ENCODE results near the gene COX5A.
A peak's percentile ranks its signal among the peaks of the same experiment; 100 is the strongest.
"Not testable (repeated sequence)": the region's sequence is repeated elsewhere in the genome, so short reads cannot be mapped to it uniquely, and the experiment has no call there.

The COX5A gene

DNA sequence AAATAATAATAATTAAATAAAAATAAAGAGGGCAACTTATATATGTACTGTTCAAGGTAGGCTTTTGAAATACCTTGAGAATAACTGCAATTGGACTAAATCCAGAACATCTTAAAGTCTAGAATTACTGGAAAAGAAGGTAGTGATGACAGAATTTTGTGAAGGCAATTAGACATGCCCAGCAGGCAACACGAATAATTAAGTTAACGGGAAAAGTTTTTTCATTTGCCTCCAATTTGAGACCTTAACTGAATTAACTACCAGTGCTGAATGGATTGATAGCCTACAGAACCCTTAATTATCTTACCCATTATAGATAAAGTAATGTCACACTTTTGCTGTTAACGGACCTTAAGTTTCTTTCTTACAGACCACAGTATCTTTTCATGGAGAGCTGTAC is 13.3 kb downstream of the COX5A start:
- Mint-ChIP-seq H3K9me3 (ENCODE audit: low read depth) (no peaks in the 10 kb centered on the region), H3K4me1 (ENCODE audit: low read depth) (no peaks in the 10 kb centered on the region), H3K36me3 (peaks cover 4% of the 10 kb centered on the region), H3K27me3 (no peaks in the 10 kb centered on the region), H3K4me3 (no peak overlapping the region), H3K27ac (no peak overlapping the region)

DNA sequence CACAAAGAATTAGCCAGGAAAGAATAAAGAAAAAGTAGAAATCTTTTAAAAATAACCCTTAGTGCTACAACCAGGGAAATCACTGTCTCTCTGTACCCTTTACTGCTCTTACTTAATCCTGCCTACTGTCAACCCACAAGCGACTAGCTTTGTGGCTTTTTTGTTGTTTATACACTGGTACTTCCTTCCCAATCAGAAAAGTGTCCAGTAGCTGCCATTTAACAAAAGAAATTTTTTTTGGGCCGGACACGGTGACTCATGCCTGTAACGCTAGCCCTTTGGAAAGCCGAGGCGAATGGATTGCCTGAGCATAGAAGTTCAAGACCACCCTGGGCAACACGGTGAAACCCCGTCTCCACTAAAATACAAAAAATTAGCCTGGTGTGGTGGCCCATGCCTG is 17.4 kb downstream of the COX5A start:
- peaks cover 4% of the 10 kb centered on the region for H3K36me3 Mint-ChIP-seq
- no peak overlapping the region for H3K4me3 Mint-ChIP-seq
- H3K4me1 Mint-ChIP-seq (ENCODE audit: low read depth), result no peaks in the 10 kb centered on the region

DNA sequence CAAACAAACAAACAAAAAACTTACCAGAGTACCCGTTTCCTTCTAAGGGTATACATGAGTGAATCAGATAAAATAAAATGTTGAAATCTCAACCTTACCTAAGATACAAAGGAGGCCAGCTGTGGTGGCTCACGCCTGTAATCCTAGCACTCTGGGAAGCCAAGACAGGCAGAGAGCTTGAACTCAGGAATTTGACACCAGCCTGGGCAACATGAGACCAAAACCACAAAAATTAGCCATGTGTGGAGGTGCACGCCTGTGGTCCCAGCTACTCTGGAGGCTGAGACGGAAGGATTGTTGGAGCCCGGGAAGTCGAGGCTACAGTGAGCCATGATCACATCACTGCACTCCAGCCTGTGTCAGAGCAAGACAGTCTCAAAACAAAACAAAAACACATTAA is 20.2 kb downstream of the COX5A start:
- no peak overlapping the region for H3K4me3 Mint-ChIP-seq
- H3K9me3 Mint-ChIP-seq (ENCODE audit: low read depth), result no peaks in the 10 kb centered on the region
- H3K36me3 Mint-ChIP-seq, result no peaks in the 10 kb centered on the region
- no peaks in the 10 kb centered on the region for H3K4me1 Mint-ChIP-seq (ENCODE audit: low read depth)
- H3K27ac Mint-ChIP-seq, result no peak overlapping the region
- no peaks in the 10 kb centered on the region for H3K27me3 Mint-ChIP-seq

More for the DNA sequence above, 17.4 kb downstream of the COX5A start:
- H3K9me3 Mint-ChIP-seq (ENCODE audit: low read depth), result no peaks in the 10 kb centered on the region
- no peaks in the 10 kb centered on the region for H3K27me3 Mint-ChIP-seq
- H3K27ac Mint-ChIP-seq, result no peak overlapping the region

DNA sequence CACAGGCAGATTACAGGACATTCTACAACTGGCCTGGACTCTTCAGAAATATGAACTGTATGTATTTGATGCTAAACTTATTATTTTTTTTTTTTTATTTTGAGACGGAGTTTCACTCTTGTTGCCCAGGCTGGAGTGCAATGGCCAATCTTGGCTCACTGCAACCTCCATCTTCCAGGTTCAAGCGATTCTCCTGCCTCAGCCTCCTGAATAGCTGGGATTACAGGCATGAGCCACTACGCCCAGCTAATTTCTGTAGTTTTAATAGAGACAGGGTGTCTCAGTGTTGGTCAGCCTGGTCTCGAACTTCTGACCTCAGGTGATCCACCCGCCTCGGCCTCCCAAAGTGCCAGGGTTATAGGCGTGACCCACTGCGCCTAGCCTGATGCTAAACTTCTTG is 24.1 kb downstream of the COX5A start:
- H3K27ac Mint-ChIP-seq; H3K36me3 Mint-ChIP-seq; H3K27me3 Mint-ChIP-seq; H3K4me1 Mint-ChIP-seq (ENCODE audit: low read depth); H3K4me3 Mint-ChIP-seq; H3K9me3 Mint-ChIP-seq (ENCODE audit: low read depth): not testable (repeated sequence)

DNA sequence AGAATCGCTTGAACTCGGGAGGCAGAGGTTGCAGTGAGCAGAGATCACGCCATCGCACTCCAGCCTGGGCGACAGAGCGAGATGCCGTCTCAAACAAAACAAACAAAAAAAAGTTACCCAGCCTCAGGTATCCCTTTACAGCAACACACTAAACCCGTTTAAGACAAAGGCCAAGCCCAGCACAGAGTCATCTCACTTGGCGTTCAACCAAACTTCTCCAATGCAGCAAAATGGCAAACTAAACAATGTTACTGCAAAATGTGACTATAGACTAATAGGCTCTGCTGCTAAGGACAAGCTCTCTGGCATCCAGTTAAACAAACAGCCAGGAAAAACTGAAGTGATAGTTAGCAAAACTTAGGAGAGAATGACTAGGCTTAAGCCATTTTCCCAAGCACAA is 24.8 kb downstream of the COX5A start:
- Mint-ChIP-seq H3K9me3 (ENCODE audit: low read depth) (no peaks in the 10 kb centered on the region), H3K27ac (no peak overlapping the region), H3K4me3 (no peak overlapping the region), H3K4me1 (ENCODE audit: low read depth) (no peaks in the 10 kb centered on the region), H3K27me3 (no peaks in the 10 kb centered on the region), H3K36me3 (no peaks in the 10 kb centered on the region)

DNA sequence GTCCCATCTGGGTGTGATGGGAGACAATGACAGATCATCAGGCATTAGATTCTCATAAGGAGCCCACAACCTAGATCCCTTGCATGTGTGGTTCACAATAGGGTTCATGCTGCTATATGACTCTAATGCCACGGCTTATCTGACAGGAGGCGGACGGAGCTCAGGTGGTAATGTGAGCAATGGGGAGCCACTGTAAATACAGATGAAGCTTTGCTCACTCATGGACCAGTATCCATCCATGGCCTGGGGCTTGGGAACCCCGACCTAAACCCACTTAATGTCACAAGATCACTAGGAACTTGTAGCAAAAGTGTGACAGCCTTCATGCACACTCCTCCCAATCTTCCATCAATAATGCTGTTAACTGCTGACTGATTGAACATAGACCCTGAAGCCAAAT is 29.2 kb downstream of the COX5A start:
- H3K27ac Mint-ChIP-seq, result no peak overlapping the region

DNA sequence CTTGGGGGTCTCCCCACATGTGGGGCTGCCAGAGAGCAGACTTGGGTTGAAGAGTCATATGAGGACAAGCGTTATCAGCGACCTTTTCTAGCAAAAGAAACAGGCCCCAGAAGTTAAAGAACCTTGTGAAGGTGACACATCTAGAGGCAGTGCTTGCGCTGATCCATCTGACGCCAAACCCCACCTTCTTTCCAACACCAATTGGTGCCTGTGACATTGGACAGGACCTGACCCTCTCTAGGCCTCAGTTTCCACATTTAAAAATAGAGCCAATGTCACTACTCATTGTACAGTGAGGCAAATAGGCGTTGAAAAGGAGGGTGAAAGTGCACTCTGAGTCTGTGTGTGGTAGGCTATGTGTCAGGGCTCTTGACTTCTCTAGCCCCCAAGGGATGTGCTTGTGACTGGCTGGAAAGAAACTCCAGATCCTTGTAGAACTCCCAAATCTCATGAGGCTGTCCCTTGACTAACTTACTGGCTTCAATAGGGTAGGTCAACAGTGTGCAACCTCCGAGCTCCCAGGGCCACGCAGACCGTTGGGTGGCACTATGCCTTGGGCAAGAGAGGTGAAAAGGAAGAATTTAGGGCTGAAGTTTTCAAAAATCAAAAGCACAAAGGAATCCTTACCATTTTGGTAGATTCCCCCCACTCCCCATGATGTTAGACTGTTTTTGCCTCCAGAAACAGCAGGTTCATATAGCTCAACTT is 30.6 kb downstream of the COX5A start:
- H3K9me3 Mint-ChIP-seq (ENCODE audit: low read depth), result no peaks in the 10 kb centered on the region
- H3K4me3 Mint-ChIP-seq, result peak overlapping the region; percentile 95
- no peaks in the 10 kb centered on the region for H3K36me3 Mint-ChIP-seq

More for the DNA sequence above, 29.2 kb downstream of the COX5A start:
- H3K4me1 Mint-ChIP-seq (ENCODE audit: low read depth), result peaks cover 31% of the 10 kb centered on the region
- H3K4me3 Mint-ChIP-seq, result no peak overlapping the region
- no peaks in the 10 kb centered on the region for H3K27me3 Mint-ChIP-seq
- no peaks in the 10 kb centered on the region for H3K9me3 Mint-ChIP-seq (ENCODE audit: low read depth)
- no peaks in the 10 kb centered on the region for H3K36me3 Mint-ChIP-seq

DNA sequence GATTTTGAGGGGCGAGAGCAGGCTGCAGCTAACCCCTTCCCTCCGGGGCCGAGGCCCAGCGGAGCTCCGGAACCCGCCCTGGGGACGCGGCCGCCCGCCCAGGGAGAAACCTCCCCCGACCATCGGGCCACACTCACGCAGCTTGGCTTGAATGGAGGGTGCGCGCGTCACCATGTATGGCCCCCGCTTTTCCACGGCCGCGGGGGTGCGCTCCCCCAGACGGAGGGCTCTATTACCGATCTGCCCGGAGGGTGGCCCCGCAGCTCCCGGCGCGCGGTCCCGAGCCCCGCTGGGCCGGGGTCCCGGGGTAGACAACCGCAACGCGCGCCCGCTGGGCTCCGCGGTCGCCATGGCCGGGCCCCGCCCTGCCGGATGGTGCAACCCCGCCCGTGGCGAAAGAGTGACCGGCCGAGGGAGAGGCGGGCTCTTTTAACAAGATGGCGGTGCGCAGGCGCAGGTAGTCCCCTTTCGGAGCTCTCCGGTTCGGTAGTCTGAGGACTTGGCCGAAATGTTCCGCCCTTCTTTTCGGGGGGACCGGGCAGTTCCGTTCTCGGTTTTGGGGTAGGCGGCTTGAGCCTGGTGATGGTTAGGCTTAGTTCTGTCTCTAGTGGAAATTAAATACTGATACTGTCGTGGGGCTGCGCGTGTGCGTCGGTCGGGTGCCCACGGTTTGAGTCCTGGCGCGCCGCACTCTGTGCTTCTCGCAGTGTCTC is 31.3 kb downstream of the COX5A start, which contains the start of gene FAM219B:
Gene FAM219B, minus strand, starts transcription at position 402 of the 713 bp plus-strand sequence. Its CDS starts 51 bp downstream, at position 351.
- Mint-ChIP-seq H3K4me1 (ENCODE audit: low read depth) (peaks cover 37% of the 10 kb centered on the region), H3K9me3 (ENCODE audit: low read depth) (no peaks in the 10 kb centered on the region), H3K4me3 (peak within 1 kb of the TSS; percentile 95), H3K36me3 (no peaks in the 10 kb centered on the region), H3K27ac (peak within 1 kb of the TSS; percentile 97), H3K27me3 (no peaks in the 10 kb centered on the region)

More for the DNA sequence above, 30.6 kb downstream of the COX5A start:
- Mint-ChIP-seq H3K27me3 (no peaks in the 10 kb centered on the region), H3K27ac (peak overlapping the region; percentile 97), H3K4me1 (ENCODE audit: low read depth) (peaks cover 31% of the 10 kb centered on the region)

DNA sequence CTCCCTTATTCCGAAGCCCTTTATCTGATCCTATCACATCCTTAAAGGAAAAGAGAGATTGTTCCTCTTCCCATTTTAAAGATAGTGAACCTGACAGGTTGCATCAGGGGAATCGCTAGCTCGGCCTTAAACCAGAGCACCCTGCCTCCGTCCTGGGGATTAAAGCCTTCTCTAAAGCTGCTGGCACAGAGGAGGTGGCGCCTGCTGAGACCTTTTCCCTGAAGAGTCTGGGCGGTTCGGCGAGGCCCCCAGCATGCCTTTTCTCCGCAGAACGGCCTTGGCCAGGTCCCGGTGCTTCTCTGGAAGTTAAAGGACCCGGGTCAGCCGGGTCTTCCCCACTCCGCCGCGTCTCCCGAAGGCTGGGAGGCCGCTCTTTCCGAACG is 31.8 kb downstream of the COX5A start:
- H3K4me1 Mint-ChIP-seq (ENCODE audit: low read depth), result peaks cover 38% of the 10 kb centered on the region

DNA sequence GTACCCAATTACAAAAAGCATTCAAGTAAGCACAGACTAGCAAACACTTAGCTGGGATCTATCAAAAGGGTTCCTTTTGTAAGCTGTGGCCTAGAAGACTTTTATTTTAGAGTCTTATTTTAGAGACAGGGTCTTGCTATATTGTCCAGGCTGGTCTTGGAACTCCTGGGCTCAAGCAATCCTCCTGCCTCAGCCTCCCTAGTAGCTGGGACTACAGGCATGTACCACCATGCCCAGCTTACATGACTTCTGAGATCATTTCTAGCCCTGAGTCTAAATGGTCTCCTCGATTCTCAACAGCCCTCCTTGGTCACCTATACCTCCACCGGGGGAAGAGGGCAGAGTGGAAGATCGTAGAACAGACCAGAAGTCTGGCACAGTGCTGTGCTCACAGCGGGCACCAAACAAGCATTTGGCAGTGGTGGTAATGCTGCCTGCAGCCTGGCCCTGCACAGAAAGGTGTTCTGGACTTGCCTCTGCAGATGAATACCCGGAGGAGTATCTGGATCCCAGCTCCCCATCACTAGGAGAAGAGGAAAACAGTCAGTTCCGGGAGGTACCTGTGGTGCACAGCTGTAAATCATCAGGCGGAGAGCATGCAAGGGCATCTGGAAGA is 33.6 kb downstream of the COX5A start:
- Mint-ChIP-seq H3K27me3 (no peaks in the 10 kb centered on the region), H3K4me3 (peak overlapping the region; percentile 95), H3K27ac (peak overlapping the region; percentile 22), H3K9me3 (ENCODE audit: low read depth) (no peaks in the 10 kb centered on the region), H3K36me3 (peaks cover 3% of the 10 kb centered on the region), H3K4me1 (ENCODE audit: low read depth) (peaks cover 41% of the 10 kb centered on the region)

More for the DNA sequence above, 31.8 kb downstream of the COX5A start:
- Mint-ChIP-seq H3K9me3 (ENCODE audit: low read depth) (no peaks in the 10 kb centered on the region), H3K27me3 (no peaks in the 10 kb centered on the region), H3K4me3 (peak overlapping the region; percentile 95), H3K36me3 (no peaks in the 10 kb centered on the region), H3K27ac (peak overlapping the region; percentile 62)

DNA sequence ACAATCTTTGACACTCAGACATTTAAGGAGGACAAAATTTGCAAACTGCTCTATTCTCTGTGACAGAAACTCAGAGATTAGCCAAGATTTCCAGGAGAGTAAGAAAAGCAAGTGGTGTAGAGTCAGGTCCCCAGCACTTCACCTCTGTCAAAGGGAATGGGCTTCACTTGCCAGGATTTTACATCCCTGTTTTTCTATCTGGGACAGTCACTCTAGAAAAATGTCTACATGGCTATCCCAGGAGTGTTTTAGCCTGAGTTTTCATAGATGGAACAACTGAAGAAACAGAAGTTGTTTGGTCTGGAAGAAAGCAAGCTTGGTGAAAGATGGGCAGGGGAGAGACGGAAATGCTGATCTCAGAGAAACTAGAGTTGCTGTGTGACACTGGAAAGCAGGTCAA is 34.2 kb downstream of the COX5A start:
- Mint-ChIP-seq H3K4me3 (peak overlapping the region; percentile 25), H3K36me3 (peaks cover 3% of the 10 kb centered on the region), H3K9me3 (ENCODE audit: low read depth) (no peaks in the 10 kb centered on the region), H3K4me1 (ENCODE audit: low read depth) (peaks cover 41% of the 10 kb centered on the region), H3K27ac (no peak overlapping the region), H3K27me3 (no peaks in the 10 kb centered on the region)

DNA sequence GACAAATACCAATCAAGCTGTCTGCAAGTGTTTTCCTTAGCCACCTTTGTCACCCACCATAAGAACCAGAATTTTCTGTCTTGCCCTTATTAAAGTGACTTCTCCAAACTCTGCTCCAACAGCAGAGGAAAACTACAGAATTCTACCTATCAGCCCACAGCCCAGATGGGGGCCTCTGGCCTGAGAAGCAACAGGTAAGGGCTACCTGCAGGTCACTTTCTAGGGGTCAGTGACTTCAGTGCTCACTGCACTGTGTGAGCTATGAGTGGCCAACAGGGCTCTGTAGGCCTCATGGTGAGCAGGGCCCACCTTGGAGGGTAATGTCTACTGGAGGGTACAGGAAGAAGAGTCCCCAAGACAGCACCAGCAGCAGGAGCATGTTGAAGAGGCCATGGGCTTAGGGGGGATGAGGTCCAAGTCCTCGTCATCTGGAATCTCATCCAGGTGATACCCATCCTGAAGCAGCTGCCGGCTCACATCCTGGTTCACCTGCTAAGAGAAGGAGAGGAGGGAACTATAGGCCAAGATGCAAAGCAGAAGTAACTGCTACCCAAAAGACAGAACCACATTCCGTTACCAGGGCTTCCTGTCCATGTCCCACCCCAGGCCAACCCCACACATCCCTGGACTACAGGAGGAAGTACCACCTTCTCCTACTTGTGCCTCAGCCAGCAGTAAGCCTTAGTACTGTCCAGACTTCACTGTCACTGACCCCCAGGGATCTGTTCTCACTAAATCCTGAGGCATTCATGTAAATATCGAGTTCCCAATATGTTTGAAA is 35.4 kb downstream of the COX5A start:
- Mint-ChIP-seq H3K4me1 (ENCODE audit: low read depth) (peaks cover 38% of the 10 kb centered on the region), H3K9me3 (ENCODE audit: low read depth) (no peaks in the 10 kb centered on the region), H3K36me3 (peaks cover 3% of the 10 kb centered on the region), H3K27ac (no peak overlapping the region), H3K27me3 (no peaks in the 10 kb centered on the region), H3K4me3 (no peak overlapping the region)

DNA sequence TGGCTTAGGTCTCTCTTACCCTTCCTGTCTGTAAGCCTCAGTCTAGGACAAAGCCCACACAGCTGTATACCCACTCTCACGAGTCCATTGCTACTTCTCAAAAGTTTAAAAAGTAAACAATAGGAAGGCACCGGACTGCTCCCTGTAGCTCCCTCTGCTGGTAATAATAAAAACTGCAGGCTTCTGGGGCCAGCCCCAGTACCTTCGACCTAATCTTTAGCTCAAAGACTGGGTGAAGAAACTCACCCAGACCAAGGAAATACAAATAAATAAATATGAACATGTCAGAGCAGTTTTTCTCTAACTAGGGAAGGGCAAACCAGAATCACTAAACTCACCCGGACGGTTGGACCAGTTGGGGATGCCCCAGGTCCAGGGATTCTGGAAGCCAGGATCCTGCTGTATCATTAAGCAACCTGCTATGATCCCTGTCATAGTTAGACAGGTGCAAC is 36.2 kb downstream of the COX5A start:
- H3K4me3 Mint-ChIP-seq, result no peak overlapping the region
- H3K9me3 Mint-ChIP-seq (ENCODE audit: low read depth), result no peaks in the 10 kb centered on the region
- H3K4me1 Mint-ChIP-seq (ENCODE audit: low read depth), result peaks cover 30% of the 10 kb centered on the region
- H3K27me3 Mint-ChIP-seq, result no peaks in the 10 kb centered on the region
- H3K27ac Mint-ChIP-seq, result no peak overlapping the region
- H3K36me3 Mint-ChIP-seq, result peaks cover 3% of the 10 kb centered on the region

DNA sequence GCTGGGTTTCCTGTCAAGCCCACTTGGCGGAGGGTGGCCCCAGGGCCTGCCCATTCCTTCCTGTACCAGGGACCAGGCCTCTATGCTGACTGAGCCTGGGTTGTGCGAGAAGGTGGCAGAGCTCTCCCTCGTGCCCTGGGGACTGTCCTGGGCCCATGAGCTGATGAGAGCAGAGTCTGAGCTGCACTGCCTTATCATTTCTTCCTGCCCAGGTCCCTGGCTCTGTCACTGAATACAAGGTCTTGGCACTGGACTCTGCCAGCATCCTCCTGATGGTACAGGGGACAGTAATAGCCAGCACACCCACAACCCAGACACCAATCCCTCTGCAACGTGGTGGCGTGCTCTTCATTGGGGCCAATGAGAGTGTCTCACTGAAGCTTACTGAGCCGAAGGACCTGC is 40.6 kb downstream of the COX5A start:
- Mint-ChIP-seq H3K4me1 (ENCODE audit: low read depth) (peaks cover 30% of the 10 kb centered on the region), H3K9me3 (ENCODE audit: low read depth) (no peaks in the 10 kb centered on the region), H3K4me3 (no peak overlapping the region), H3K27me3 (no peaks in the 10 kb centered on the region), H3K36me3 (peaks cover 7% of the 10 kb centered on the region), H3K27ac (no peak overlapping the region)

DNA sequence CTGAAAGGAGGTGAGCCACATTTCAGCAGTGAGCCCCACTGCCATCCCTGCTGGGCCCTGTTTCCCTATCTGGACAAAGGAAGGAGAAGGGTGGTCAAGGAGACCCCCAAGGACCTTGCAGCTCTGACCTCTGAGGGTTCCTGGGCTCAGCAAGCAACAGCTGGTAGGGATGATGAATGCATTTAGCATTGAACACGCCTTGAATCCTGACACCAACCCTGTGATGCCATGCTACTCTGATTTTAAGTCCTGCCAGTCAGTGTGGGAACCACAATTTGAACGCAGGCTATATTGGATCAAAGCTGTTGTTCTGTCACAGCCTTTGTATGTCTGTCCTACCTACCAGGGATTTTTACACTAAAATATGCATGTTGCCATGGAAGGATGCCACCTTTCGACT is 41.6 kb downstream of the COX5A start:
- H3K27me3 Mint-ChIP-seq, result no peaks in the 10 kb centered on the region
- no peak overlapping the region for H3K27ac Mint-ChIP-seq
- H3K36me3 Mint-ChIP-seq, result peaks cover 7% of the 10 kb centered on the region
- H3K4me3 Mint-ChIP-seq, result no peak overlapping the region
- H3K9me3 Mint-ChIP-seq (ENCODE audit: low read depth), result no peaks in the 10 kb centered on the region
- peaks cover 27% of the 10 kb centered on the region for H3K4me1 Mint-ChIP-seq (ENCODE audit: low read depth)

Data from activated naive CD8-positive, alpha-beta T cell (primary cell).